Measurements from ENCODE around the gene HOXD9. TPM values are rescaled to one million over a fixed set of nuclear protein-coding genes. Genes with fewer than 3 reads are reported as not detected.

HOXD9 gene
- total and polyA plus RNA-seq, 2 donors (not counting 3 experiments of a cell fraction or from before 2014, with no cell fraction given), result 1.9 to 3.5 TPM

GRCh38 chr2:176096243-176096985 is 26.1 kb upstream of the HOXD9 start:
- no peaks in the 10 kb centered on the region for H3K79me2 ChIP-seq (ENCODE audit: control insufficient read depth, insufficient read depth, low read length)
- H3K9ac ChIP-seq (replicated peaks; ENCODE audit: extremely low read depth, insufficient read depth, low read length), result no peak overlapping the region
- dilution Hi-C loops (cut with MboI; ENCODE audit: extremely low pct_ligation_motif_present, low sequenced_read_pairs) (no loop called here), intact Hi-C loops (cut with micrococcal nuclease) (loop anchor here (2.0 to 5.0 kb wide), 3 partner anchors 16 to 1394 kb away; no protein-coding TSS in a partner anchor)
- DNase-seq (ENCODE audit: low read depth, low spot score), result peak; percentile 46
- peak; percentile 26 for FAIRE-seq
- H3K4me2 ChIP-seq (ENCODE audit: insufficient read depth, low read length), result peak overlapping the region; percentile 34
- no peaks in the 10 kb centered on the region for H3K9me1 ChIP-seq (replicated peaks; ENCODE audit: control insufficient read depth, extremely low read depth, insufficient read depth, low read length)
- H3K9me3 ChIP-seq (replicated peaks; ENCODE audit: control insufficient read depth, insufficient read depth, low read length), result no peaks in the 10 kb centered on the region
- H3K27ac ChIP-seq (ENCODE audit: insufficient read depth, low read depth, low read length), result no peak overlapping the region
- H3K4me1 ChIP-seq (ENCODE audit: control insufficient read depth, extremely low read depth, insufficient read depth, low read length), result peaks cover 5% of the 10 kb centered on the region
- no peak overlapping the region for H3K4me3 ChIP-seq (replicated peaks in 1 of 3; ENCODE audit: insufficient read depth in 1 of 3, low read depth in 1 of 3, low read length in 3 of 3)
- POLR2A ChIA-PET, result no interaction called here
- H2AFZ ChIP-seq (ENCODE audit: low read depth, low read length), result no peak overlapping the region
- H4K20me1 ChIP-seq (replicated peaks; ENCODE audit: control insufficient read depth, extremely low read depth, insufficient read depth, low read length), result peaks cover 6% of the 10 kb centered on the region
- TF ChIP-seq EZH2 (IDR thresholded peaks at IDR 0.05; ENCODE audit: borderline replicate concordance, low read depth, low read length, severe bottlenecking), result no peak
- TF ChIP-seq POLR2AphosphoS5 (IDR thresholded peaks at IDR 0.05; ENCODE audit: insufficient read depth, low read depth, low read length), result no peak
- no peak for TF ChIP-seq MYC (IDR thresholded peaks at IDR 0.05; ENCODE audit: low read depth, low read length)
- no peak for TF ChIP-seq MAX (IDR thresholded peaks at IDR 0.05; ENCODE audit: insufficient read depth, insufficient read length)
- no peak for TF ChIP-seq CTCF (IDR thresholded peaks at IDR 0.05; ENCODE audit: extremely low read depth in 1 of 2, insufficient read depth in 1 of 2, low read depth in 1 of 2, low read length in 2 of 2)
- TF ChIP-seq JUN (IDR thresholded peaks at IDR 0.05; ENCODE audit: borderline replicate concordance, insufficient read depth, insufficient read length, low read depth), result no peak
- no peak for TF ChIP-seq FOS (IDR thresholded peaks at IDR 0.05; ENCODE audit: borderline replicate concordance, insufficient read depth, low read length)
- CTCF ChIA-PET, result interaction anchor here (0.8 to 6.0 kb wide), 16 partner anchors 9 to 1634 kb away, joined by 3 to 113 read pairs (median 10); no protein-coding TSS in a partner anchor
- no TSS peak for BruUV-seq (replicated peaks)
- peaks cover 88 to 97% of the 10 kb centered on the region in 2 experiments for H3K27me3 ChIP-seq (ENCODE audit: control insufficient read depth in 2 of 2, insufficient read depth in 2 of 2, low read length in 2 of 2)
- H3K36me3 ChIP-seq (ENCODE audit: control insufficient read depth in 2 of 2, extremely low read depth in 1 of 2, insufficient read depth in 2 of 2, low read length in 2 of 2), result no peaks in the 10 kb centered on the region

Data from endothelial cell of umbilical vein (primary cell).